HCT116 (cell line): Measurements from ENCODE around the gene SLC44A1. TPM values are rescaled to one million over a fixed set of nuclear protein-coding genes. Genes with fewer than 3 reads are reported as not detected.

Experiments used
- ATAC-seq: fragments of 200-7000 bp; cut with Tn5 transposase; 2 replicates; pipeline ENCODE4 v1.9.1; 2020; ENCODE audit warnings: mild to moderate bottlenecking, moderate library complexity
- BruUV-seq: library from RNA; stranded (reverse); fragments of 400-500 nt; replicated peaks from 2 replicates; lab custom pipeline; 2021; lab: Mats Ljungman, UMichigan
- CTCF ChIA-PET: fragments of 300-600 bp; sonication (Branson Sonifier 250); formaldehyde crosslinking; loops from one replicate; lab custom pipeline; 2021; ENCODE audit warnings: antibody characterized with exemption; lab: Charles Lee
- POLR2A ChIA-PET: fragments of 300-600, 350-600 bp; sonication (Branson Sonifier 250); formaldehyde crosslinking; loops from one replicate; lab custom pipeline; 2021; ENCODE audit warnings: antibody characterized with exemption; lab: Charles Lee
- RAD21 ChIA-PET, 2 experiments: fragments of 300-600 bp; sonication (Branson Sonifier 250); formaldehyde crosslinking; loops; one replicate each; lab custom pipeline; 2023; ENCODE audit warnings: low total read pairs in 2 of 2; ENCODE audit not compliant: uncharacterized antibody in 2 of 2, unreplicated experiment in 2 of 2, low non-redundant PET in 1 of 2; lab: Charles Lee
- DNase-seq: peaks from one replicate; pipeline ENCODE4 v3.0.0-alpha.2; 2010; ENCODE audit warnings: low read depth, low spot score
- H2AFZ ChIP-seq: fragments of 200-600 bp; shearing (Covaris generic), sonication (generic); 2 replicates; pipeline ENCODE4 v1.6.1; 2017; ENCODE audit warnings: low read depth, mixed run types, mixed read lengths, antibody characterized with exemption, low read length; ENCODE audit not compliant: poor library complexity, severe bottlenecking
- H3K27ac ChIP-seq: 2 replicates; pipeline ENCODE4 v1.5.1; 2012; ENCODE audit warnings: low read depth, low read length
- H3K27me3 ChIP-seq: fragments of 200-600 bp; sonication (generic); 2 replicates; pipeline ENCODE4 v1.6.1; 2016; ENCODE audit warnings: mixed run types, low read length, mixed read lengths; ENCODE audit not compliant: insufficient read depth
- H3K36me3 ChIP-seq, 2 experiments: fragments of 200-500 bp in 1 of 2; fragments of 200-600 bp in 1 of 2; sonication (Bioruptor generic) in 1 of 2; sonication (generic) in 1 of 2; 2 replicates each; pipeline versions ENCODE4 v1.5.1 to v1.6.1; 2014 to 2016; ENCODE audit warnings: low read length in 2 of 2, inconsistent platforms in 1 of 2, mixed read lengths in 1 of 2, mixed run types in 1 of 2; ENCODE audit not compliant: insufficient read depth in 2 of 2, control insufficient read depth in 1 of 2
- H3K4me1 ChIP-seq, 2 experiments: fragments of 200-600 bp in 1 of 2; sonication (generic) in 1 of 2; 2 replicates each; pipeline versions ENCODE4 v1.5.1 to v1.6.1; 2012 to 2017; ENCODE audit warnings: low read length in 2 of 2, inconsistent platforms in 1 of 2, mild to moderate bottlenecking in 1 of 2, mixed read lengths in 1 of 2, mixed run types in 1 of 2, moderate library complexity in 1 of 2; ENCODE audit not compliant: insufficient read depth in 2 of 2, control insufficient read depth in 1 of 2
- H3K4me2 ChIP-seq: fragments of 200-600 bp; sonication (generic); 2 replicates; pipeline ENCODE4 v1.6.1; 2017; ENCODE audit warnings: mixed run types, low read length, mixed read lengths
- H3K4me3 ChIP-seq, 2 experiments: fragments of 200-600 bp in 1 of 2; sonication (generic) in 1 of 2; replicated peaks in 1 of 2; 2 replicates each; pipeline ENCODE4 v1.5.1; 2011 to 2016; ENCODE audit warnings: low read length in 2 of 2, control low read depth in 1 of 2, low read depth in 1 of 2, mild to moderate bottlenecking in 1 of 2, mixed read lengths in 1 of 2, mixed run types in 1 of 2
- H3K79me2 ChIP-seq: fragments of 200-600 bp; sonication (generic); 2 replicates; pipeline ENCODE4 v1.6.1; 2017; ENCODE audit warnings: mild to moderate bottlenecking, mixed run types, low read length, moderate library complexity, mixed read lengths; ENCODE audit not compliant: insufficient read depth
- H3K9ac ChIP-seq: fragments of 200-600 bp; sonication (generic); 2 replicates; pipeline ENCODE4 v1.6.1; 2016; ENCODE audit warnings: low read length, mixed read lengths
- H3K9me2 ChIP-seq: fragments of 200-600 bp; sonication (generic), shearing (Covaris generic); 2 replicates; pipeline ENCODE4 v1.6.1; 2017; ENCODE audit warnings: mixed run types, mild to moderate bottlenecking, moderate library complexity; ENCODE audit not compliant: insufficient read depth
- H3K9me3 ChIP-seq, 2 experiments: fragments of 200-500 bp in 1 of 2; fragments of 200-600 bp in 1 of 2; sonication (Bioruptor generic) in 1 of 2; sonication (generic) in 1 of 2; 2 replicates each; pipeline ENCODE4 v1.6.1; 2014 to 2017; ENCODE audit warnings: low read length in 2 of 2, mixed read lengths in 2 of 2, inconsistent platforms in 1 of 2, low read depth in 1 of 2, mild to moderate bottlenecking in 1 of 2, mixed run types in 1 of 2, moderate library complexity in 1 of 2; ENCODE audit not compliant: control insufficient read depth in 1 of 2, insufficient read depth in 1 of 2
- H4K20me1 ChIP-seq: fragments of 200-600 bp; sonication (generic), shearing (Covaris generic); 2 replicates; pipeline ENCODE4 v1.6.1; 2017; ENCODE audit warnings: mixed run types, mild to moderate bottlenecking, moderate library complexity; ENCODE audit not compliant: insufficient read depth
- CBX3 ChIP-seq: IDR thresholded peaks from 2 replicates; pipeline ENCODE4 v1.6.1; 2012; ENCODE audit warnings: low read depth
- EGR1 ChIP-seq: IDR thresholded peaks from 2 replicates; pipeline ENCODE4 v1.6.1; 2012; ENCODE audit warnings: low read depth
- ELF1 ChIP-seq: IDR thresholded peaks from 2 replicates; pipeline ENCODE4 v1.6.1; 2012; ENCODE audit warnings: low read depth, borderline replicate concordance
- EZH2phosphoT487 ChIP-seq: fragments of 200-600 bp; IDR thresholded peaks from 2 replicates; pipeline ENCODE4 v1.6.1; 2018; ENCODE audit warnings: antibody characterized with exemption, borderline replicate concordance
- FOSL1 ChIP-seq: IDR thresholded peaks from 2 replicates; pipeline ENCODE4 v1.6.1; 2012; ENCODE audit warnings: low read depth
- JUND ChIP-seq: IDR thresholded peaks from 2 replicates; pipeline ENCODE4 v1.6.1; 2012
- POLR2A ChIP-seq: IDR thresholded peaks from 2 replicates; pipeline ENCODE4 v1.7.0; 2011; ENCODE audit warnings: borderline replicate concordance; ENCODE audit not compliant: insufficient read depth, insufficient read length; ENCODE audit errors: extremely low read depth
- REST ChIP-seq: IDR thresholded peaks from 2 replicates; pipeline ENCODE4 v1.6.1; 2012; ENCODE audit warnings: low read depth
- SIN3A ChIP-seq: IDR thresholded peaks from 2 replicates; pipeline ENCODE4 v1.6.1; 2012; ENCODE audit warnings: low read depth
- TCF7L2 ChIP-seq: IDR thresholded peaks from 2 replicates; pipeline ENCODE4 v1.7.0; 2011; ENCODE audit warnings: borderline replicate concordance, inconsistent platforms; ENCODE audit not compliant: insufficient read depth, insufficient read length; ENCODE audit errors: extremely low read depth
- ZFX ChIP-seq: fragments of 450-650 bp; IDR thresholded peaks from 2 replicates; pipeline ENCODE4 v1.6.1; 2017
- ZNF274 ChIP-seq: fragments of 200-500 bp; sonication (Bioruptor generic); IDR thresholded peaks from 2 replicates; pipeline ENCODE4 v1.6.1; 2014; ENCODE audit warnings: mild to moderate bottlenecking, low read depth, low read length, inconsistent platforms
- intact Hi-C: fragments of 100-400 bp; cut with micrococcal nuclease; formaldehyde crosslinking; loops from 2 replicates; pipeline ENCODE4 v1.10.0; 2022
- total RNA-seq: library from RNA; stranded (reverse); gene quantifications from one replicate; pipeline ENCODE4 v1.2.1, GENCODE V29; 2021; ENCODE audit not compliant: unreplicated experiment
- TF ChIP-seq, protein P1 (sequence below): IDR thresholded peaks from 2 replicates; pipeline ENCODE4 v1.6.1; 2011; ENCODE audit warnings: mild to moderate bottlenecking, low read length, moderate library complexity; ENCODE audit not compliant: insufficient replicate concordance; ENCODE audit errors: extremely low read depth

The SLC44A1 gene
- total RNA-seq, 1 experiment from 2014 or later = 44.1 TPM

GRCh38 chr9:105389796-105390195, 145.3 kb downstream of the SLC44A1 start (continued):
- no peak for TF ChIP-seq TCF7L2

- Histone ChIP-seq H3K36me3 (no peaks in the 10 kb centered on the region), H3K4me3 (no peak overlapping the region), H3K27me3 (no peaks in the 10 kb centered on the region), H3K4me2 (no peak overlapping the region), H3K27ac (no peak overlapping the region), H3K9me3 (no peaks in the 10 kb centered on the region), H4K20me1 (no peaks in the 10 kb centered on the region), H3K9me2 (no peaks in the 10 kb centered on the region), H3K9ac (no peak overlapping the region), H3K4me1 (no peaks in the 10 kb centered on the region), H3K79me2 (no peaks in the 10 kb centered on the region), H2AFZ (no peak overlapping the region)
- no peak for DNase-seq
- CTCF ChIA-PET = no interaction called here
- TF ChIP-seq ZNF274 (no peak), EZH2phosphoT487 (no peak), CBX3 (no peak), ELF1 (no peak), FOSL1 (no peak), SIN3A (no peak), EGR1 (no peak), ZFX (no peak), POLR2A (no peak), JUND (no peak), REST (no peak)
- TF ChIP-seq, protein P1, sequence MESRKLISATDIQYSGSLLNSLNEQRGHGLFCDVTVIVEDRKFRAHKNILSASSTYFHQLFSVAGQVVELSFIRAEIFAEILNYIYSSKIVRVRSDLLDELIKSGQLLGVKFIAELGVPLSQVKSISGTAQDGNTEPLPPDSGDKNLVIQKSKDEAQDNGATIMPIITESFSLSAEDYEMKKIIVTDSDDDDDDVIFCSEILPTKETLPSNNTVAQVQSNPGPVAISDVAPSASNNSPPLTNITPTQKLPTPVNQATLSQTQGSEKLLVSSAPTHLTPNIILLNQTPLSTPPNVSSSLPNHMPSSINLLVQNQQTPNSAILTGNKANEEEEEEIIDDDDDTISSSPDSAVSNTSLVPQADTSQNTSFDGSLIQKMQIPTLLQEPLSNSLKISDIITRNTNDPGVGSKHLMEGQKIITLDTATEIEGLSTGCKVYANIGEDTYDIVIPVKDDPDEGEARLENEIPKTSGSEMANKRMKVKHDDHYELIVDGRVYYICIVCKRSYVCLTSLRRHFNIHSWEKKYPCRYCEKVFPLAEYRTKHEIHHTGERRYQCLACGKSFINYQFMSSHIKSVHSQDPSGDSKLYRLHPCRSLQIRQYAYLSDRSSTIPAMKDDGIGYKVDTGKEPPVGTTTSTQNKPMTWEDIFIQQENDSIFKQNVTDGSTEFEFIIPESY = no peak
- intact Hi-C loops = no loop called here
- RAD21 ChIA-PET = no interaction called here
- POLR2A ChIA-PET = no interaction called here
- TSS peak; percentile 35 for BruUV-seq
- ATAC-seq = no peak
Measured at GRCh38 chr9:105390871-105391270, 146.4 kb downstream of the SLC44A1 start.
